Activated T-helper 17 cell treated with anti-CD3 and anti-CD28 coated beads, Interleukin-2, amount 50 U/mL, for 72 hours (primary cell): ENCODE measurements around the gene BICRAL. TPM values are rescaled to one million over a fixed set of nuclear protein-coding genes. Genes with fewer than 3 reads are reported as not detected.
A peak's percentile ranks its signal among the peaks of the same experiment; 100 is the strongest.

Source experiments
- ATAC-seq: fragments of 150-1000 bp; cut with Tn5 transposase; replicated peaks from 2 replicates; pipeline ENCODE4 v1.10.0; 2021; ENCODE audit warnings: mild to moderate bottlenecking, moderate library complexity
- H3K27ac Mint-ChIP-seq: one replicate; pipeline ENCODE4 v1.8.0; 2022; ENCODE audit warnings: mixed read lengths
- H3K27me3 Mint-ChIP-seq: one replicate; pipeline ENCODE4 v1.8.0; 2022; ENCODE audit warnings: mixed read lengths
- H3K36me3 Mint-ChIP-seq: one replicate; pipeline ENCODE4 v1.8.0; 2022; ENCODE audit warnings: low read depth, mild to moderate bottlenecking, mixed read lengths
- H3K4me1 Mint-ChIP-seq: one replicate; pipeline ENCODE4 v1.8.0; 2022; ENCODE audit warnings: mixed read lengths
- H3K4me3 Mint-ChIP-seq: one replicate; pipeline ENCODE4 v1.8.0; 2022; ENCODE audit warnings: mild to moderate bottlenecking, mixed read lengths
- H3K9me3 Mint-ChIP-seq: one replicate; pipeline ENCODE4 v1.8.0; 2022; ENCODE audit warnings: mixed read lengths
- total RNA-seq, 2 donors: library from RNA; stranded (reverse); gene quantifications; one replicate each; pipeline ENCODE4 v1.2.3, GENCODE V29; 2022

The BICRAL gene
- total RNA-seq, 2 donors from 2014 or later = 16.7 to 19.3 TPM

DNA sequence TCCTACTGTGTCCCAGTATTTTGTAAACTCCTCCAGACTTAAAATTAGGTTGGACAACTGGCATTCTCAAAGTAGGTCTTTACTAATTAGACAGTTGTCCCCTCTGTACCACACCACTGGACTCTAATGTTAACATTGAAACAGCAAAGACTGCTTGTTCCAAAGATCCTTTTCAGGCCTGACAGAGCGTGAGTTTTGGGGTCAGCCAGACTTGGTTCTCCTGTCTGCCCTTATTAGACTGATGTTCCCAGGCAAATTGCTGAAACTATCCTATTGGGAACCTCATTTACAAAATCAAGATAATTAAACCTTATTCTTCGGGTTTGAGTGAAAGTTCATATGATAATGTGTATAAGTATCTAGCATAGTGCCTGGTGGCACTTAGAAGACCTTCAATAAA lies 3.7 kb upstream of the BICRAL start:
- Mint-ChIP-seq H3K27me3 (no peaks in the 10 kb centered on the region), H3K4me3 (no peak overlapping the region), H3K27ac (no peak overlapping the region), H3K4me1 (peaks cover 34% of the 10 kb centered on the region), H3K36me3 (peaks cover 17% of the 10 kb centered on the region), H3K9me3 (no peaks in the 10 kb centered on the region)
- ATAC-seq = no peak

DNA sequence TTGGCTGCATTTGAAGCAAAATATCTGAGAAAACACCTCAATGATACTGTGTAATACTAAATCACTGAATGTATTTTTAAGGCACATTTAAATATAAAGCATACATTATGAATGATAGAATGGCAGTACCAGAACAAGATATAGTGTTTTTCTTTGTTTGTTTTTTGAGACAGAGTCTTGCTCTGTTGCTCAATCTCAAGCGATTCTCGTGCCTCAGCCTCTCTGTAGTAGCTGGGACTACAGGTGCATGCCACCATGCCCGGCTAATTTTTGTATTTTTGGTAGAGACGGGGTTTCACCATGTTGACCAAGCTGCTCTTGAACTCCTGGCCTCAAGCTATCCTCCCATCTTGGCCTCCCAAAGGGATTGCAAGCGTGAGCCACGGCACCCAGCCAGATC lies 2.3 kb upstream of the BICRAL start:
- Mint-ChIP-seq H3K27me3 (no peaks in the 10 kb centered on the region), H3K4me3 (no peak overlapping the region), H3K9me3 (no peaks in the 10 kb centered on the region), H3K27ac (no peak overlapping the region), H3K36me3 (peaks cover 29% of the 10 kb centered on the region), H3K4me1 (peaks cover 29% of the 10 kb centered on the region)
- ATAC-seq = no peak

- no peaks in the 10 kb centered on the region for H3K9me3 Mint-ChIP-seq
- no peaks in the 10 kb centered on the region for H3K27me3 Mint-ChIP-seq
- H3K4me1 Mint-ChIP-seq = peaks cover 27% of the 10 kb centered on the region
Observed at GRCh38 chr6:42781546-42781795, 381 bp upstream of the BICRAL start.

DNA sequence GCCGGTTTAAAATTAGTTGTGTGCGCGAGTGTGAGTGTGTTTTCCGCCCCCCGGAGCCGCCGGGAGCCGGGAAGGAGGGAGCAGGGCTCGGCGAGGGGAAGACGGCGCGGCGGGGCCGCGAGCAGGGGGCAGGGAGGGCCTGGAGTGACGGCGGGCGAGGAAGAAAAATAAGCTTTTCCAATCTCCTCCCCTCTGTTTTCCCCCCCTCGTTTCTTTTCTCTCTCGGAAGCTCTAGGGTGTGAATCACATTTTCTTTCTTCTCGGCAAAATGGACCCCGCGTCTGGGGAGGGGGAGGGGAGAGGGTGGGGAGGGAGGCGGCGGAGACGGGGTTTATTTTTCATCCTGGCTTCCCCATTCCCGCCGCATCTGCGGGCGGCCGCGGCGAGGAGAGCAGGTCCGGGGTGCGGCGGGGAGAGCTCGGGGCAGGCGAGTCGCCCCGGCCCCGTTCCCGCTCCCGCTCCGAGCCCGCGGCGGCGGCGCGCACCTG lies 881 bp downstream of the BICRAL start:
- Mint-ChIP-seq H3K4me1 (peaks cover 16% of the 10 kb centered on the region), H3K9me3 (no peaks in the 10 kb centered on the region), H3K4me3 (no peak overlapping the region), H3K27ac (peak overlapping the region; percentile 99), H3K27me3 (no peaks in the 10 kb centered on the region), H3K36me3 (peaks cover 39% of the 10 kb centered on the region)
- peak; percentile 66 for ATAC-seq

More at GRCh38 chr6:42781546-42781795, 381 bp upstream of the BICRAL start:
- no peak for ATAC-seq
- Mint-ChIP-seq H3K36me3 (peaks cover 39% of the 10 kb centered on the region), H3K27ac (peak overlapping the region; percentile 99), H3K4me3 (no peak overlapping the region)

DNA sequence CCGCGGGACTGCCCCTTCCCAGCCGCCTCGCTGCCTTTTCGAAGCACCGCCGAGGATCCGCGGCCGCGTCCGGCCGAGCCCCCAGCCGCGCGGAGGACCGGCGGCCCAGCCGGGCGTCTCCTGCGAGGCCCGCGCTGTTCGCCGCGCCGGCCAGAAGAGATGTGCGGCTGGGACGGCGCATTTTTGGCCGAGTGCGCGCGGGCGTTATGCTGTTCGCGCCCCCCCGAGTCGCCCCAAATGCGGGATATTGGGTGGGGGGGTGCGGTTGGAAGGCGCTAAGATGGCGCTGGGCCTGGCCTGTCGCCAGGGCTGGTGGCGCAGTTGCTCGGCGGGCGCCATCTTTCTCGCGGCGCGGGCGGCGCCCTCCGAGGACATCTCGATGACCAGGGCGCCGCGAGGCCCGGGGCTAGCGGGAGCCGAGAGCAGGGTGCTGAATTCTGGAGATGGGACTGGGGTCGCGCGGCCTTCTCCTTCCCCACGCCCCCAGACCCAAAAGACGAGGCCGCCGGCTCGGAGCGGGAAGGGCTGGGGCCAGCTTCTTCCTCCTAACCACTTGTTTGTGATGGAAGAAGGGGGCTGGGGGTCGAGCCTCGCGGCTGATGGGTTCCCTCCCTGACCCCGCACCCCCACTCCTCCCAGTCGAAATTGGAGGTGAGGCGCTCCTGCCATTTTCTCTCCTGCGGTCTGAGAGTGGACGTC lies 1.5 kb downstream of the BICRAL start:
- H3K27ac Mint-ChIP-seq = peak overlapping the region; percentile 99
- peaks cover 41% of the 10 kb centered on the region for H3K36me3 Mint-ChIP-seq
- peaks cover 18% of the 10 kb centered on the region for H3K4me1 Mint-ChIP-seq
- peak; percentile 63 for ATAC-seq
- no peaks in the 10 kb centered on the region for H3K27me3 Mint-ChIP-seq
- H3K4me3 Mint-ChIP-seq = no peak overlapping the region
- no peaks in the 10 kb centered on the region for H3K9me3 Mint-ChIP-seq

GRCh38 chr6:42783876-42784642 lies 2.2 kb downstream of the BICRAL start:
- Mint-ChIP-seq H3K4me1 (peaks cover 25% of the 10 kb centered on the region), H3K4me3 (no peak overlapping the region), H3K27me3 (no peaks in the 10 kb centered on the region), H3K27ac (no peak overlapping the region), H3K9me3 (no peaks in the 10 kb centered on the region), H3K36me3 (peaks cover 47% of the 10 kb centered on the region)
- peak; percentile 0 for ATAC-seq

DNA sequence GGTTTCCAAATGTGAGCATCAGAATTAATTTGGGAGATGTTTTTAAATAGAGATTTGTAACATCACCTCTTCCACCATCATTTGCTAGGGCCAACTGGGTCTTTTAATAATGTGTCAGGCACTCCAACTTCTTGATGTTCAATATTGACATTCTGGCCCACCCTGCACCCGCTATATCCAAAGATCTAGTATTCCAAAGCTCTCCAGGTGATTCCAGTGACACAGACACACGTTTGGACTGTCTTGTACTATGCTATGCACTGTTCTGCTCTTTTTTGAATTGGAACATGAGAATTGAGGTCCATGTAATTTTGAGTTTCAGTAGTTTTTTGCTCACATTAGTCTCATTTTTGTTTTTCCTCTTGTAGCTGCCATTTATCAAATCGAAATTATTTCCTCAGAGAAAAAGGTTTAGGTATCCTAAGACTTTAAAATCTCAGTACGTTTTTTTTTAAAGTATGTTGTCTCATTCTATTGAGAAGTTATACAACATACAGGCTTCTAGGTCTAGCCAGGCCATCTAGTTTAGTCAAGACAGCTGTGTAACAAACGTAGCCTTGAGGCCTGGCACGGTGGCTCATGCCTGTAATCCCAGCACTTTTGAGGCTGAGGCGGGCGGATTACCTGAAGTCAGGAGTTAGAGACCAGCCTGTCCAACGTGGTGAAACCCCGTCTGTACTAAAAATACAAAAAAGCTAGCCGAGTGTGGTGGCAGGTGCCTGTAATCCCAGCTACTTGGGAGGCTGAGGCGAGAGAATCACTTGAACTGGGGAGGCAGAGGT lies 3.1 kb downstream of the BICRAL start:
- H3K9me3 Mint-ChIP-seq = no peaks in the 10 kb centered on the region
- no peak for ATAC-seq
- H3K27me3 Mint-ChIP-seq = no peaks in the 10 kb centered on the region
- no peak overlapping the region for H3K27ac Mint-ChIP-seq
- peaks cover 28% of the 10 kb centered on the region for H3K4me1 Mint-ChIP-seq
- H3K4me3 Mint-ChIP-seq = no peak overlapping the region
- peaks cover 52% of the 10 kb centered on the region for H3K36me3 Mint-ChIP-seq

DNA sequence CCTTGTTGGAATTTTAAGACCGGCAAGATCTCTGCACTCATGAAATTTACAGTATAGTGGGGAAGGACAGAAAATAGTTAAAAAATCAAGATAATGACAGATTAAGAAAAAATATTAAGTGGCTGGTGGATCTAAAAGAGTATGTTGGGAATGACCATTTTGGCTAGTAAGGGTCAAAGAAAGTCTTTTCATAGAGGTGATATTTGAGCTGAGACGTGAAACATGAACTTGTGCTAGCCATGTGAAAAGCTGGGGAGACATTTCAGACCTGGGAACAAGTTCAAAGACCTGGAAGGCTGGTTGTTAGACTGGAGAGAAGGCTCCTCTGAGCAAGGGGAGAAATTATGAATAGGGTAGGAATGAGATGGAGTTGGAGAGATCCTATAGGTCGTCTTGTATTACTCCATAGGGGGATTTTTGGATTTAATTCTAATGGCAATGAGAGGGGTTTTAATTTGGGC lies 4.7 kb downstream of the BICRAL start:
- Mint-ChIP-seq H3K4me3 (no peak overlapping the region), H3K27ac (no peak overlapping the region), H3K27me3 (no peaks in the 10 kb centered on the region), H3K4me1 (peaks cover 33% of the 10 kb centered on the region), H3K36me3 (peaks cover 52% of the 10 kb centered on the region), H3K9me3 (no peaks in the 10 kb centered on the region)
- ATAC-seq = no peak

- Mint-ChIP-seq H3K27me3 (no peaks in the 10 kb centered on the region), H3K9me3 (no peaks in the 10 kb centered on the region), H3K27ac (no peak overlapping the region), H3K4me3 (no peak overlapping the region), H3K4me1 (peaks cover 33% of the 10 kb centered on the region), H3K36me3 (peaks cover 49% of the 10 kb centered on the region)
- ATAC-seq = no peak
Observed at GRCh38 chr6:42787063-42787472, 5.2 kb downstream of the BICRAL start.

GRCh38 chr6:42788671-42789070 lies 6.8 kb downstream of the BICRAL start:
- H3K27me3 Mint-ChIP-seq = no peaks in the 10 kb centered on the region
- peak overlapping the region; percentile 58 for H3K27ac Mint-ChIP-seq
- H3K36me3 Mint-ChIP-seq = peaks cover 38% of the 10 kb centered on the region
- peak overlapping the region; percentile 38 for H3K4me3 Mint-ChIP-seq
- no peaks in the 10 kb centered on the region for H3K9me3 Mint-ChIP-seq
- ATAC-seq = no peak
- peaks cover 33% of the 10 kb centered on the region for H3K4me1 Mint-ChIP-seq

GRCh38 chr6:42790549-42791181 lies 8.8 kb downstream of the BICRAL start:
- no peak for ATAC-seq
- peaks cover 19% of the 10 kb centered on the region for H3K36me3 Mint-ChIP-seq
- peaks cover 25% of the 10 kb centered on the region for H3K4me1 Mint-ChIP-seq
- H3K27me3 Mint-ChIP-seq = no peaks in the 10 kb centered on the region
- H3K9me3 Mint-ChIP-seq = no peaks in the 10 kb centered on the region
- H3K27ac Mint-ChIP-seq = peak overlapping the region; percentile 41
- no peak overlapping the region for H3K4me3 Mint-ChIP-seq

- H3K4me1 Mint-ChIP-seq = peaks cover 31% of the 10 kb centered on the region
- no peaks in the 10 kb centered on the region for H3K27me3 Mint-ChIP-seq
- no peak overlapping the region for H3K27ac Mint-ChIP-seq
- H3K36me3 Mint-ChIP-seq = peaks cover 19% of the 10 kb centered on the region
- no peak overlapping the region for H3K4me3 Mint-ChIP-seq
- no peaks in the 10 kb centered on the region for H3K9me3 Mint-ChIP-seq
- ATAC-seq = no peak
Observed at GRCh38 chr6:42791706-42792320, 10.0 kb downstream of the BICRAL start.

- no peaks in the 10 kb centered on the region for H3K9me3 Mint-ChIP-seq
- H3K4me3 Mint-ChIP-seq = no peak overlapping the region
- H3K4me1 Mint-ChIP-seq = peaks cover 11% of the 10 kb centered on the region
- no peak overlapping the region for H3K27ac Mint-ChIP-seq
- ATAC-seq = no peak
- peaks cover under 1% of the 10 kb centered on the region for H3K36me3 Mint-ChIP-seq
- no peaks in the 10 kb centered on the region for H3K27me3 Mint-ChIP-seq
Observed at GRCh38 chr6:42795651-42796050, 13.8 kb downstream of the BICRAL start.

- Mint-ChIP-seq H3K27ac (no peak overlapping the region), H3K4me1 (peaks cover 7% of the 10 kb centered on the region), H3K4me3 (no peak overlapping the region), H3K9me3 (no peaks in the 10 kb centered on the region), H3K36me3 (no peaks in the 10 kb centered on the region), H3K27me3 (no peaks in the 10 kb centered on the region)
- ATAC-seq = no peak
Observed at GRCh38 chr6:42796171-42796570, 14.3 kb downstream of the BICRAL start.
